WTC11 (cell line): ENCODE results near the gene TUBGCP6. TPM values are rescaled to one million over a fixed set of nuclear protein-coding genes. Genes with fewer than 3 reads are reported as not detected.

Experiments
- ATAC-seq: fragments of 200-7000 bp; cut with Tn5 transposase; 2 replicates; pipeline ENCODE4 v1.10.0; 2021; ENCODE audit warnings: mild to moderate bottlenecking, moderate library complexity
- CTCF ChIA-PET: fragments of 300-600 bp; sonication (Branson Sonifier 250); formaldehyde crosslinking; loops from one replicate; lab custom pipeline; 2021; ENCODE audit warnings: antibody characterized with exemption; lab: Charles Lee
- POLR2A ChIA-PET: fragments of 350-600 bp; sonication (Branson Sonifier 250); formaldehyde crosslinking; loops from one replicate; lab custom pipeline; 2021; ENCODE audit warnings: antibody characterized with exemption; lab: Charles Lee
- DNase-seq: peaks from one replicate; pipeline ENCODE4 v3.0.0; 2021; ENCODE audit warnings: low spot score
- H3K27ac Mint-ChIP-seq: 2 replicates; pipeline ENCODE4 v1.8.0; 2021; ENCODE audit warnings: mixed read lengths
- H3K27me3 Mint-ChIP-seq: 2 replicates; pipeline ENCODE4 v1.8.0; 2021; ENCODE audit warnings: low read depth, mild to moderate bottlenecking, moderate library complexity, mixed read lengths
- H3K36me3 Mint-ChIP-seq: 2 replicates; pipeline ENCODE4 v1.8.0; 2021; ENCODE audit warnings: mixed read lengths
- H3K4me1 Mint-ChIP-seq: 2 replicates; pipeline ENCODE4 v1.8.0; 2022; ENCODE audit warnings: mixed read lengths
- H3K4me3 Mint-ChIP-seq: 2 replicates; pipeline ENCODE4 v1.8.0; 2021; ENCODE audit warnings: mild to moderate bottlenecking, moderate library complexity, mixed read lengths
- H3K9me3 Mint-ChIP-seq: 2 replicates; pipeline ENCODE4 v1.8.0; 2021; ENCODE audit warnings: mixed read lengths
- ATF3 ChIP-seq: sonication (generic); formaldehyde crosslinking; conservative IDR thresholded peaks from 2 replicates; pipeline ENCODE4 v1.8.1; 2022; ENCODE audit warnings: mild to moderate bottlenecking, missing genetic modification reagents
- ATF6 ChIP-seq: sonication (generic); formaldehyde crosslinking; IDR thresholded peaks from 2 replicates; pipeline ENCODE4 v1.8.1; 2023; ENCODE audit warnings: mild to moderate bottlenecking, missing genetic modification reagents
- CBFB ChIP-seq: sonication (generic); formaldehyde crosslinking; IDR thresholded peaks from 2 replicates; pipeline ENCODE4 v1.8.1; 2022; ENCODE audit warnings: mild to moderate bottlenecking, low read depth, missing genetic modification reagents
- CDX4 ChIP-seq: fragments of 250-450 bp; sonication (Bioruptor Pico); IDR thresholded peaks from 2 replicates; pipeline ENCODE4 v1.9.0; 2021; ENCODE audit warnings: moderate library complexity, mild to moderate bottlenecking, inconsistent platforms, borderline replicate concordance
- CREM ChIP-seq: sonication (generic); formaldehyde crosslinking; IDR thresholded peaks from 2 replicates; pipeline ENCODE4 v1.8.1; 2022; ENCODE audit warnings: mild to moderate bottlenecking, missing genetic modification reagents, moderate library complexity
- E2F5 ChIP-seq: sonication (generic); formaldehyde crosslinking; IDR thresholded peaks from 2 replicates; pipeline ENCODE4 v1.8.1; 2022; ENCODE audit warnings: mild to moderate bottlenecking, moderate library complexity, missing genetic modification reagents
- ERG ChIP-seq: fragments of 250-450 bp; sonication (Bioruptor Pico); IDR thresholded peaks from 2 replicates; pipeline ENCODE4 v1.8.0; 2021; ENCODE audit warnings: mild to moderate bottlenecking
- GABPB1 ChIP-seq: sonication (generic); formaldehyde crosslinking; IDR thresholded peaks from 2 replicates; pipeline ENCODE4 v1.8.1; 2023; ENCODE audit warnings: mild to moderate bottlenecking, missing genetic modification reagents
- JAZF1 ChIP-seq: fragments of 250-450 bp; sonication (Bioruptor Pico); IDR thresholded peaks from 2 replicates; pipeline ENCODE4 v1.9.0; 2021; ENCODE audit warnings: moderate library complexity, mild to moderate bottlenecking, inconsistent platforms
- KAT7 ChIP-seq: sonication (generic); formaldehyde crosslinking; IDR thresholded peaks from 2 replicates; pipeline ENCODE4 v1.8.1; 2023; ENCODE audit warnings: missing genetic modification reagents, mild to moderate bottlenecking, borderline replicate concordance
- MAX ChIP-seq: sonication (generic); formaldehyde crosslinking; IDR thresholded peaks from 2 replicates; pipeline ENCODE4 v1.8.0; 2022; ENCODE audit warnings: mild to moderate bottlenecking, missing genetic modification reagents
- MYBL2 ChIP-seq: sonication (generic); formaldehyde crosslinking; IDR thresholded peaks from 2 replicates; pipeline ENCODE4 v1.8.1; 2023; ENCODE audit warnings: mild to moderate bottlenecking, moderate library complexity, missing genetic modification reagents
- NFYB ChIP-seq: sonication (generic); formaldehyde crosslinking; conservative IDR thresholded peaks from 2 replicates; pipeline ENCODE4 v1.8.0; 2022; ENCODE audit warnings: low read depth, missing genetic modification reagents
- NR1H2 ChIP-seq: sonication (generic); formaldehyde crosslinking; IDR thresholded peaks from 2 replicates; pipeline ENCODE4 v1.9.0; 2021; ENCODE audit warnings: mild to moderate bottlenecking, moderate library complexity, missing genetic modification reagents
- NR2C2 ChIP-seq: sonication (generic); formaldehyde crosslinking; IDR thresholded peaks from 2 replicates; pipeline ENCODE4 v1.8.0; 2022; ENCODE audit warnings: mild to moderate bottlenecking, missing genetic modification reagents
- ZNF121 ChIP-seq: sonication (generic); formaldehyde crosslinking; IDR thresholded peaks from 2 replicates; pipeline ENCODE4 v1.8.0; 2023; ENCODE audit warnings: missing genetic modification reagents
- ZNF138 ChIP-seq: sonication (generic); formaldehyde crosslinking; conservative IDR thresholded peaks from 2 replicates; pipeline ENCODE4 v1.8.1; 2022; ENCODE audit warnings: mild to moderate bottlenecking, moderate library complexity, missing genetic modification reagents
- ZNF232 ChIP-seq: sonication (generic); formaldehyde crosslinking; IDR thresholded peaks from 2 replicates; pipeline ENCODE4 v1.8.0; 2022; ENCODE audit warnings: mild to moderate bottlenecking, missing genetic modification reagents
- ZNF512 ChIP-seq: sonication (generic); formaldehyde crosslinking; IDR thresholded peaks from 2 replicates; pipeline ENCODE4 v1.8.1; 2022; ENCODE audit warnings: missing genetic modification reagents, borderline replicate concordance
- total RNA-seq: library from RNA; stranded (reverse); gene quantifications from 3 replicates; pipeline ENCODE4 v1.2.3, GENCODE V29; 2021

TUBGCP6 gene
- total RNA-seq, 1 experiment from 2014 or later: 45.4 TPM

- 0 out of 2 replicates have a peak, but pooled peaks have one; percentile 47 for TF ChIP-seq MAX (CRISPR knock-in tag)
- 0 out of 2 replicates have a peak, but pooled peaks have one; percentile 30 for TF ChIP-seq ZNF121 (CRISPR knock-in tag)
- no peak for TF ChIP-seq ATF3 (CRISPR knock-in tag)
- no peak for TF ChIP-seq CBFB (CRISPR knock-in tag)
- no peak for TF ChIP-seq GABPB1
- no peak for TF ChIP-seq CREM (CRISPR knock-in tag)
- no peak for TF ChIP-seq ZNF138 (CRISPR knock-in tag)
- TF ChIP-seq JAZF1 (CRISPR knock-in tag): no peak
- 0 out of 2 replicates have a peak, but pooled peaks have one; percentile 7 for TF ChIP-seq NFYB (CRISPR knock-in tag)
- no peak for TF ChIP-seq MYBL2 (CRISPR knock-in tag)
- TF ChIP-seq KAT7 (CRISPR knock-in tag): no peak
- no peak for TF ChIP-seq ZNF232 (CRISPR knock-in tag)
These were observed 54.5 kb downstream of the TUBGCP6 start (continued) for GRCh38 chr22:50190182-50190940.

GRCh38 chr22:50189849-50190181, 55.0 kb downstream of the TUBGCP6 start:
- Mint-ChIP-seq H3K4me1 (peaks cover 16% of the 10 kb centered on the region), H3K4me3 (peak overlapping the region; percentile 12; the same call in 1 of the 2 replicates), H3K27me3 (no peaks in the 10 kb centered on the region; the same call in 1 of the 2 replicates), H3K36me3 (no peaks in the 10 kb centered on the region; the same call in 1 of the 2 replicates), H3K9me3 (no peaks in the 10 kb centered on the region), H3K27ac (peak overlapping the region; percentile 90)
- no peak for TF ChIP-seq NR1H2 (CRISPR knock-in tag)
- CTCF ChIA-PET: interaction anchor here (1.0 to 2.3 kb wide), 9 partner anchors 8 to 159 kb away, joined by 3 to 14 read pairs (median 4); partner anchors contain the start of gene PANX2
- no peak for ATAC-seq
- POLR2A ChIA-PET: interaction anchor here (1.3 kb wide), 1 partner anchor 17 kb away, joined by 3 read pairs; no protein-coding TSS in a partner anchor
- no peak for DNase-seq

GRCh38 chr22:50189184-50189848, 55.5 kb downstream of the TUBGCP6 start:
- H3K4me1 Mint-ChIP-seq: peaks cover 16% of the 10 kb centered on the region
- no peak overlapping the region for H3K27ac Mint-ChIP-seq
- TF ChIP-seq NR2C2 (CRISPR knock-in tag): no peak
- no peak for TF ChIP-seq NFYB (CRISPR knock-in tag)
- no peak for TF ChIP-seq MYBL2 (CRISPR knock-in tag)
- TF ChIP-seq, all 79 proteins: peak for 0
- Mint-ChIP-seq H3K27me3 (no peaks in the 10 kb centered on the region; the same call in 1 of the 2 replicates), H3K9me3 (no peaks in the 10 kb centered on the region), H3K4me3 (no peak overlapping the region), H3K36me3 (no peaks in the 10 kb centered on the region; the same call in 1 of the 2 replicates)
- ChIA-PET CTCF (interaction anchor here (1.0 to 2.3 kb wide), 9 partner anchors 8 to 159 kb away, joined by 3 to 14 read pairs (median 4); partner anchors contain the start of gene PANX2), POLR2A (interaction anchor here (1.3 kb wide), 1 partner anchor 17 kb away, joined by 3 read pairs; no protein-coding TSS in a partner anchor)
- no peak for DNase-seq
- no peak for ATAC-seq

GRCh38 chr22:50188356-50188755, 56.5 kb downstream of the TUBGCP6 start:
- Mint-ChIP-seq H3K9me3 (no peaks in the 10 kb centered on the region), H3K4me1 (peaks cover 19% of the 10 kb centered on the region), H3K36me3 (no peaks in the 10 kb centered on the region; the same call in 1 of the 2 replicates), H3K4me3 (no peak overlapping the region), H3K27ac (no peak overlapping the region), H3K27me3 (no peaks in the 10 kb centered on the region; the same call in 1 of the 2 replicates)
- DNase-seq: no peak
- ChIA-PET POLR2A (no interaction called here), CTCF (no interaction called here)
- ATAC-seq: no peak
- TF ChIP-seq ZNF512 (CRISPR knock-in tag) (no peak), CDX4 (CRISPR knock-in tag) (no peak), E2F5 (no peak), ATF6 (no peak), ERG (CRISPR knock-in tag) (no peak)
